Heart right ventricle (tissue), 16 donors: Measurements from ENCODE around the gene SLC1A7. TPM values are rescaled to one million over a fixed set of nuclear protein-coding genes. Genes with fewer than 3 reads are reported as not detected.

ENCODE experiments used
- ATAC-seq, 8 donors: fragments of 200-7000 bp; cut with Tn5 transposase; one replicate each; pipeline ENCODE4 v1.9.1; 2020; ENCODE audit warnings: mild to moderate bottlenecking in 8 of 8, moderate library complexity in 8 of 8, moderate number of reproducible peaks in 1 of 8
- DNase-seq, 2 donors: peaks; one replicate each; pipeline ENCODE4 v3.0.0-alpha.2; 2020
- H3K27ac ChIP-seq, 10 donors: fragments of 200-600 bp; sonication (generic) in 2 of 10; one replicate each; pipeline versions ENCODE4 v1.5.0 to v1.8.0; 2020 to 2022; ENCODE audit warnings: mild to moderate bottlenecking in 3 of 10
- H3K27me3 ChIP-seq, 7 donors: fragments of 200-600 bp; one replicate each; pipeline ENCODE4 v1.8.0; 2021 to 2022; ENCODE audit warnings: mild to moderate bottlenecking in 2 of 7
- H3K36me3 ChIP-seq, 9 donors: fragments of 200-600 bp; sonication (generic) in 1 of 9; one replicate each; pipeline versions ENCODE4 v1.5.0 to v1.8.0; 2020 to 2022; ENCODE audit warnings: mild to moderate bottlenecking in 2 of 9
- H3K4me1 ChIP-seq, 9 donors: fragments of 200-600 bp; sonication (generic) in 1 of 9; one replicate each; pipeline versions ENCODE4 v1.5.0 to v1.8.0; 2020 to 2022; ENCODE audit warnings: mild to moderate bottlenecking in 4 of 9
- H3K4me3 ChIP-seq, 10 donors: fragments of 200-600 bp; sonication (generic) in 2 of 10; one replicate each; pipeline versions ENCODE4 v1.5.0 to v1.8.0; 2020 to 2022; ENCODE audit warnings: mild to moderate bottlenecking in 7 of 10, moderate library complexity in 2 of 10
- H3K9me3 ChIP-seq, 11 donors: fragments of 200-600 bp in 10 of 11; sonication (generic) in 2 of 11; one replicate each; pipeline versions ENCODE4 v1.5.0 to v1.8.0; 2013 to 2022; ENCODE audit warnings: mild to moderate bottlenecking in 2 of 11, control low read depth in 1 of 11, moderate library complexity in 1 of 11
- CTCF ChIP-seq, 9 donors: fragments of 200-600 bp; sonication (generic) in 2 of 9; IDR thresholded peaks; one replicate each; pipeline versions ENCODE4 v1.5.0 to v1.8.0; 2021 to 2022; ENCODE audit warnings: antibody characterized with exemption in 9 of 9, mild to moderate bottlenecking in 5 of 9, moderate library complexity in 1 of 9
- WGBS, 2 donors: extraction: QIAGEN DNeasy Blood & Tissue Kit; methylation state at CpG; one replicate each; pipeline ENCODE4 v1.1.7; 2013; ENCODE audit warnings: inconsistent platforms in 1 of 2; 5-methylcytosine and 5-hydroxymethylcytosine counted together
- intact Hi-C, 10 donors: fragments of 100-400 bp; cut with DNase I; formaldehyde crosslinking; loops; one replicate each; pipeline versions ENCODE4 v1.11.1 to v1.14.2; 2022
- polyA plus RNA-seq, 2 donors: library from polyadenylated mRNA; stranded (reverse); fragments of 200-250 nt; gene quantifications; one replicate each; pipeline ENCODE4 v1.2.3, GENCODE V29; 2013
- total RNA-seq, 10 donors: library from RNA; stranded (reverse); fragmentation: NEBNext Ultra II Directional in 3 of 10; extraction: Animal tissue kit (Norgen Biotek cat#: 25700) in 3 of 10; gene quantifications; one replicate each; pipeline versions ENCODE4 v1.2.1 to v1.2.4, GENCODE V29; 2021 to 2023
- donor health status: Arrhythmogenic right ventricular cardiomyopathy.
- donor health status: ischemic (EF 13 %, LVEDD 7.1; RV severe dilation, severe dysfunction).
- donor health status: healthy with polysubstance abuse.
- donor health status: DM: no; HTN: yes; CAD: no.
- donor health status: DM: no; HTN: no; CAD: no.
- donor health status: ischemic (EF 25% LVEDD 6.9; RV normal size, moderate dysfunction).
- donor health status: ischemic (EF 25% LVEDD 5.7; RV mildly dilated, moderate dysfunction).
- donor health status: healthy.
- donor health status: DM: yes; HTN: yes; CAD: no.
- donor health status: Ischemic cardiomyopathy.
- donor health status: ischemic (EF 35%, LVEDD 5.7; RV mildly dilated, moderate dysfunction).
- donor health status: nonischemic (EF 11% LVEDD 7.7; RV severe dilation, severe dysfunction).
- donor health status: DM: yes; HTN: yes; CAD: no.
- donor health status: PGD.
- donor health status: ischemic (EF 29% LVEDD 5.4; RV normal size, mild dysfunction).
- donor health status: nonischemic (EF 23%, LVEDD 6.1; RV moderate dilation, normal function).

Gene SLC1A7
- total and polyA plus RNA-seq, 12 donors, result 0.04 to 2.0 (median 0.42) TPM

- Histone ChIP-seq H3K4me3 (no peak overlapping the region), H3K27me3 (no peaks in the 10 kb centered on the region), H3K27ac (no peak overlapping the region), H3K4me1 (peaks cover 0 to 31% (median 6%) of the 10 kb centered on the region in 9 donors), H3K9me3 (peaks cover 0 to 9% (median 0%) of the 10 kb centered on the region in 11 donors), H3K36me3 (no peaks in the 10 kb centered on the region)
- no peak for DNase-seq
- ATAC-seq, result no peak
- intact Hi-C loops, result no loop called here
- TF ChIP-seq CTCF (IDR thresholded peaks at IDR 0.05), result no peak
- 80% methylated on average over 9 of the region's 9 CpGs for WGBS, 2 donors
Measured at GRCh38 chr1:53116307-53116810, 26.1 kb downstream of the SLC1A7 start.

GRCh38 chr1:53115403-53116306 lies 26.8 kb downstream of the SLC1A7 start:
- DNase-seq, result no peak

GRCh38 chr1:53114581-53115400 lies 27.6 kb downstream of the SLC1A7 start:
- H3K4me3 ChIP-seq, result no peak overlapping the region
- 94 to 95% methylated on average over 23 to 24 of the region's 24 CpGs for WGBS, 2 donors
- H3K27me3 ChIP-seq, result no peaks in the 10 kb centered on the region
- no peaks in the 10 kb centered on the region for H3K36me3 ChIP-seq
- no peak overlapping the region for H3K27ac ChIP-seq
- H3K9me3 ChIP-seq, result peaks cover 0 to 9% (median 0%) of the 10 kb centered on the region in 11 donors
- no peak for ATAC-seq
- intact Hi-C loops, result no loop called here
- TF ChIP-seq CTCF (IDR thresholded peaks at IDR 0.05), result no peak
- peaks cover 2 to 31% (median 13%) of the 10 kb centered on the region in 9 donors for H3K4me1 ChIP-seq
- no peak for DNase-seq

More at GRCh38 chr1:53115403-53116306, 26.8 kb downstream of the SLC1A7 start:
- peak in 1 of 8 donors; percentile 34 for ATAC-seq
- no peaks in the 10 kb centered on the region for H3K36me3 ChIP-seq
- no peak for TF ChIP-seq CTCF (IDR thresholded peaks at IDR 0.05)
- H3K27me3 ChIP-seq, result no peaks in the 10 kb centered on the region
- no peak overlapping the region for H3K27ac ChIP-seq
- 53 to 59% methylated on average over 20 of the region's 20 CpGs for WGBS, 2 donors
- H3K4me3 ChIP-seq, result no peak overlapping the region
- H3K4me1 ChIP-seq, result peaks cover 0 to 31% (median 8%) of the 10 kb centered on the region in 9 donors
- H3K9me3 ChIP-seq, result peaks cover 0 to 9% (median 0%) of the 10 kb centered on the region in 11 donors
- intact Hi-C loops, result no loop called here

GRCh38 chr1:53114090-53114489 lies 28.3 kb downstream of the SLC1A7 start:
- ATAC-seq (no peak), DNase-seq (no peak)
- intact Hi-C loops, result no loop called here
- H3K4me1 ChIP-seq, result peaks cover 8 to 36% (median 20%) of the 10 kb centered on the region in 9 donors
- no peaks in the 10 kb centered on the region for H3K36me3 ChIP-seq
- H3K27me3 ChIP-seq, result no peaks in the 10 kb centered on the region
- H3K9me3 ChIP-seq, result peaks cover 0 to 9% (median 0%) of the 10 kb centered on the region in 11 donors
- 93 to 98% methylated on average over 6 of the region's 6 CpGs for WGBS, 2 donors
- no peak overlapping the region for H3K4me3 ChIP-seq
- TF ChIP-seq CTCF (IDR thresholded peaks at IDR 0.05), result no peak
- no peak overlapping the region for H3K27ac ChIP-seq
